H1 (cell line): ENCODE measurements around the gene NSL1.

ENCODE experiments used
- CBX8 ChIP-seq: fragments of 300-800, 300-1000 bp; sonication (generic); IDR thresholded peaks from 2 replicates; pipeline ENCODE4 v1.7.1; 2016; ENCODE audit warnings: low read depth, low read length, borderline replicate concordance
- CEBPB ChIP-seq: IDR thresholded peaks from 2 replicates; pipeline ENCODE4 v1.6.1; 2012; ENCODE audit warnings: low read depth, low read length
- EZH2 ChIP-seq: fragments of 200-600 bp; sonication (generic); IDR thresholded peaks from 2 replicates; pipeline ENCODE4 v1.7.1; 2012; ENCODE audit warnings: low read depth, mild to moderate bottlenecking, moderate library complexity, low read length, inconsistent platforms; ENCODE audit not compliant: severe bottlenecking
- NRF1 ChIP-seq: IDR thresholded peaks from 2 replicates; pipeline ENCODE4 v1.6.1; 2011; ENCODE audit warnings: mild to moderate bottlenecking, low read depth, low read length, improper control_type of control experiment
- SP1 ChIP-seq: IDR thresholded peaks from 2 replicates; pipeline ENCODE4 v1.6.1; 2011; ENCODE audit warnings: low read depth, low read length
- ZNF274 ChIP-seq: IDR thresholded peaks from 2 replicates; pipeline ENCODE4 v1.7.0; 2012; ENCODE audit warnings: low read length, borderline replicate concordance; ENCODE audit errors: extremely low read depth
- TF ChIP-seq, protein P1 (sequence below), 3 experiments: IDR thresholded peaks; 1 replicate in 2 of 3; 2 replicates in 1 of 3; pipeline versions ENCODE4 v1.5.1 to v1.6.1; 2011; ENCODE audit warnings: low read length in 3 of 3, mild to moderate bottlenecking in 3 of 3, inconsistent platforms in 2 of 3, low read depth in 1 of 3, moderate library complexity in 1 of 3; ENCODE audit not compliant: insufficient read depth in 1 of 3; ENCODE audit errors: control extremely low read depth in 1 of 3

DNA sequence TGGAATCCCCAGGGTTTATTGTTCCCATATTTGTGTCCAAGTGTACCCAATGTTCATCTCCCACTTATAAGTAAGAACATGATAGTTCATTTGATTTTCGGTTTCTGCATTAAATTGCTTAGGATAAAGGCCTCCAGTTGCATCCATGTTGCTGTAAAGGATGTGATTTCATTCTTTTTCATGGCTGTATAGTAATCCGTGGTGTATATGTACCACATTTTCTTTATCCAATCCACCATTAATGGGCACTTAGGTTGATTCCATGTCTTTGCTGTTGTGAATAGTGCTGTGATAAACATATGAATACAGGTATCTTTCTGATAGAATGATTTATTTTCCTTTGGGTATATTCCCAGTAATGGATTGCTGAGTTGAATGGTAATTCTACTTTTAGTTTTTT is 71.9 kb downstream of the NSL1 start:
- TF ChIP-seq CEBPB (no peak), CBX8 (no peak), SP1 (no peak), EZH2 (no peak), NRF1 (no peak), ZNF274 (no peak)
- TF ChIP-seq, protein P1, sequence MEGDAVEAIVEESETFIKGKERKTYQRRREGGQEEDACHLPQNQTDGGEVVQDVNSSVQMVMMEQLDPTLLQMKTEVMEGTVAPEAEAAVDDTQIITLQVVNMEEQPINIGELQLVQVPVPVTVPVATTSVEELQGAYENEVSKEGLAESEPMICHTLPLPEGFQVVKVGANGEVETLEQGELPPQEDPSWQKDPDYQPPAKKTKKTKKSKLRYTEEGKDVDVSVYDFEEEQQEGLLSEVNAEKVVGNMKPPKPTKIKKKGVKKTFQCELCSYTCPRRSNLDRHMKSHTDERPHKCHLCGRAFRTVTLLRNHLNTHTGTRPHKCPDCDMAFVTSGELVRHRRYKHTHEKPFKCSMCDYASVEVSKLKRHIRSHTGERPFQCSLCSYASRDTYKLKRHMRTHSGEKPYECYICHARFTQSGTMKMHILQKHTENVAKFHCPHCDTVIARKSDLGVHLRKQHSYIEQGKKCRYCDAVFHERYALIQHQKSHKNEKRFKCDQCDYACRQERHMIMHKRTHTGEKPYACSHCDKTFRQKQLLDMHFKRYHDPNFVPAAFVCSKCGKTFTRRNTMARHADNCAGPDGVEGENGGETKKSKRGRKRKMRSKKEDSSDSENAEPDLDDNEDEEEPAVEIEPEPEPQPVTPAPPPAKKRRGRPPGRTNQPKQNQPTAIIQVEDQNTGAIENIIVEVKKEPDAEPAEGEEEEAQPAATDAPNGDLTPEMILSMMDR (IDR thresholded peaks at IDR 0.05; ENCODE audit: control extremely low read depth in 1 of 3, insufficient read depth in 1 of 3, low read depth in 1 of 3, low read length in 3 of 3) = no peak
